Measurements from ENCODE around the gene F11.

DNA sequence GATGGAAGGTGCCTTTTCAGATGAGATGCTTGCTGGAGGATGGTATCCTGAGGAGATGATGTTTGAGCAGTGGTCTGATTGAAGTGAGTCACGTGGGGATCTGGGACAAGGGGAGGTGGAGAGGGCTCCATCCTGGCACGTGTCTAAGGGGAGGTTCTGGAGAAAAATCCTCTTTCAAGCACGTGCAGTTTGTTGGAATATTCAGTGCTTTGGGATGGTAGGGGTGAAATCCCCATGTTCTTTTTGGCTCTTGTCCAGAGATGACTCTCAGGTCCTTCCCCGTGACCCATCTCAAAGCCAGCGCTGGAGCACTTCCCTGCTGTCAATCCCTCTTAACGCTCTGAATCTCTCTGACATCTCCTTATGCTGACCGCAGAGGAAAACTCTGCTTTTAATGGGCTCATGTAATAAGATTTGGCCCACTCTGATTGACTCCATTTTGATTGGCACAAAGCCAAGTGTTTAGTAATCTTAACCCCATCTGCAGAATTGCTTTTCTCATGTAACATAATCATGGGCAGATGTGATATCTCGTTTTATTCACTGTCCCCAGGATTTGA lies 49.4 kb upstream of the F11 start:
- no peak for TF ChIP-seq FOXJ3 (CRISPR knock-in tag; IDR thresholded peaks at IDR 0.05; ENCODE audit: borderline replicate concordance)
- TF ChIP-seq ZNF747 (CRISPR knock-in tag; IDR thresholded peaks at IDR 0.05; ENCODE audit: borderline replicate concordance), result no peak
- TF ChIP-seq HNRNPK (IDR thresholded peaks at IDR 0.05; ENCODE audit: low read depth, low read length, poor library complexity, severe bottlenecking), result no peak
- no peak for TF ChIP-seq BRD4 (CRISPR knock-in tag; IDR thresholded peaks at IDR 0.05)
- no peak for TF ChIP-seq FOXK2 (IDR thresholded peaks at IDR 0.05)
- no peak for TF ChIP-seq RFX5 (IDR thresholded peaks at IDR 0.05; ENCODE audit: low read depth, low read length)
- no peak for TF ChIP-seq ZZZ3 (CRISPR knock-in tag; IDR thresholded peaks at IDR 0.05; ENCODE audit: borderline replicate concordance)
- TF ChIP-seq, protein P1, sequence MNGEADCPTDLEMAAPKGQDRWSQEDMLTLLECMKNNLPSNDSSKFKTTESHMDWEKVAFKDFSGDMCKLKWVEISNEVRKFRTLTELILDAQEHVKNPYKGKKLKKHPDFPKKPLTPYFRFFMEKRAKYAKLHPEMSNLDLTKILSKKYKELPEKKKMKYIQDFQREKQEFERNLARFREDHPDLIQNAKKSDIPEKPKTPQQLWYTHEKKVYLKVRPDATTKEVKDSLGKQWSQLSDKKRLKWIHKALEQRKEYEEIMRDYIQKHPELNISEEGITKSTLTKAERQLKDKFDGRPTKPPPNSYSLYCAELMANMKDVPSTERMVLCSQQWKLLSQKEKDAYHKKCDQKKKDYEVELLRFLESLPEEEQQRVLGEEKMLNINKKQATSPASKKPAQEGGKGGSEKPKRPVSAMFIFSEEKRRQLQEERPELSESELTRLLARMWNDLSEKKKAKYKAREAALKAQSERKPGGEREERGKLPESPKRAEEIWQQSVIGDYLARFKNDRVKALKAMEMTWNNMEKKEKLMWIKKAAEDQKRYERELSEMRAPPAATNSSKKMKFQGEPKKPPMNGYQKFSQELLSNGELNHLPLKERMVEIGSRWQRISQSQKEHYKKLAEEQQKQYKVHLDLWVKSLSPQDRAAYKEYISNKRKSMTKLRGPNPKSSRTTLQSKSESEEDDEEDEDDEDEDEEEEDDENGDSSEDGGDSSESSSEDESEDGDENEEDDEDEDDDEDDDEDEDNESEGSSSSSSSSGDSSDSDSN (CRISPR knock-in tag; IDR thresholded peaks at IDR 0.05), result no peak
- TF ChIP-seq, protein P2, sequence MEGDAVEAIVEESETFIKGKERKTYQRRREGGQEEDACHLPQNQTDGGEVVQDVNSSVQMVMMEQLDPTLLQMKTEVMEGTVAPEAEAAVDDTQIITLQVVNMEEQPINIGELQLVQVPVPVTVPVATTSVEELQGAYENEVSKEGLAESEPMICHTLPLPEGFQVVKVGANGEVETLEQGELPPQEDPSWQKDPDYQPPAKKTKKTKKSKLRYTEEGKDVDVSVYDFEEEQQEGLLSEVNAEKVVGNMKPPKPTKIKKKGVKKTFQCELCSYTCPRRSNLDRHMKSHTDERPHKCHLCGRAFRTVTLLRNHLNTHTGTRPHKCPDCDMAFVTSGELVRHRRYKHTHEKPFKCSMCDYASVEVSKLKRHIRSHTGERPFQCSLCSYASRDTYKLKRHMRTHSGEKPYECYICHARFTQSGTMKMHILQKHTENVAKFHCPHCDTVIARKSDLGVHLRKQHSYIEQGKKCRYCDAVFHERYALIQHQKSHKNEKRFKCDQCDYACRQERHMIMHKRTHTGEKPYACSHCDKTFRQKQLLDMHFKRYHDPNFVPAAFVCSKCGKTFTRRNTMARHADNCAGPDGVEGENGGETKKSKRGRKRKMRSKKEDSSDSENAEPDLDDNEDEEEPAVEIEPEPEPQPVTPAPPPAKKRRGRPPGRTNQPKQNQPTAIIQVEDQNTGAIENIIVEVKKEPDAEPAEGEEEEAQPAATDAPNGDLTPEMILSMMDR (CRISPR knock-in tag; IDR thresholded peaks at IDR 0.05), result no peak
- TF ChIP-seq NFE2L1 (CRISPR knock-in tag; IDR thresholded peaks at IDR 0.05; ENCODE audit: borderline replicate concordance), result no peak

Measured in HepG2 (cell line).